IPS-11a (cell line): ENCODE measurements around the gene GPATCH1.
"Not testable (repeated sequence)": the region's sequence is repeated elsewhere in the genome, so short reads cannot be mapped to it uniquely, and the experiment has no call there.

Source experiments
- H3K4me3 ChIP-seq: one replicate; pipeline ENCODE4 v1.5.1; 2013; ENCODE audit warnings: low read depth, low read length, control low read depth

GPATCH1 gene

GRCh38 chr19:33111587-33111986 is 30.6 kb downstream of the GPATCH1 start:
- H3K4me3 ChIP-seq: no peak overlapping the region

DNA sequence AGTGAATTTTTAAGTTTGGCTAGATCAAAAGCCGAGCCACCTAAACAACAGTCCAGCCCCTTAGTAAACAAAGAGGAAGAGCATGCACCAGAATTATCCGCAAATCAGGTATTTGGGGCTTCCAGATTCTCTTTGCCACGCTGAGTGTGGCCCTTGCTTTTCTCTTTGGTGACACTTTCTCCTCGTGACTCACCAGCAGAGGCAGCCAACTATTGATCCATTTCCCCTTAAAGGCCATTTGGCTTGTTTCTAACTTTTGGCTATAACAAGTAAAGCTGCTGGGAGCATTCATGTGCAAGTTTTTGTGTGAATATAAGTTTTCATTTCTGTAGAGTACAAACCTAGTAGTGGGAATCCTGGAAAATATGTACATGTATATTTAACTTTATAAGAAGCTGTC is 33.3 kb downstream of the GPATCH1 start:
- H3K4me3 ChIP-seq: no peak overlapping the region

DNA sequence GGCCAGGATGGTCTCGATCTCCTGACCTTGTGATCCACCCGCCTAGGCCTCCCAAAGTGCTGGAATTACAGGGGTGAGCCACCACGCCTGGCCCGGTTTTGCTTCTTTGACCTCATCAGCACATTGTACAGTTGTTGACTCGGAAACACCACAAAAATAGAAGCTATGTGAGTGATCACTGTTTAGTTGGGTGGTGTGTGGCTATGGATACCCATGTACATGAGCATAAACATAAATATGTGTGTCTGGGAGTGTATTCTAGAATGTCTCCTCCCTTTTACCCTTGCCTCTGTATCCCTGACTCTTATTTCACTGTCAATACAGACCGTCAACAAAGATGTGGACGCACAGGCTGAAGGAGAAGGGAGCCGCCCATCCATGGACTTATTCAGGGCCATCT is 36.5 kb downstream of the GPATCH1 start:
- no peak overlapping the region for H3K4me3 ChIP-seq

DNA sequence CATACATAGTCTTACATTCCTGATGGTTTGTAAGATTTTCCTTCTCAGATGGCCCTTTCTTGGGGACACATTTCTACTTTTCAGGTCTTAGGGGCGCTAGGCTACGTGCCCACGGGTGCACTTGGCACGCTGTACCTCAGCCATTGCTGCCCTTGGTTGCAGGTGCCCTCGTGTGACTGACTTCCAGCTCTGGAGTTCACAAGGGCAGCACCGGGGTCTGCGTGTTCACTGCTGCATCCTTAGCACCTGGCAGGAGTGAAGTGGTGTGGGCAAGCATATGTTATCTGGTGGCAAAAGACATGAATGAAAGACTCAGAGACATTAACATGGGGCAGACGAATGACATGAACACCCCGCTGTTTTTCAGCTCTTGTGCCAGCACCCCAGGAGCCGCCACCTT is 37.7 kb downstream of the GPATCH1 start:
- H3K4me3 ChIP-seq: no peak overlapping the region

GRCh38 chr19:33124207-33125098 is 43.5 kb downstream of the GPATCH1 start:
- H3K4me3 ChIP-seq: no peak overlapping the region

- no peak overlapping the region for H3K4me3 ChIP-seq
Observed at GRCh38 chr19:33125929-33126388, 45.0 kb downstream of the GPATCH1 start.

DNA sequence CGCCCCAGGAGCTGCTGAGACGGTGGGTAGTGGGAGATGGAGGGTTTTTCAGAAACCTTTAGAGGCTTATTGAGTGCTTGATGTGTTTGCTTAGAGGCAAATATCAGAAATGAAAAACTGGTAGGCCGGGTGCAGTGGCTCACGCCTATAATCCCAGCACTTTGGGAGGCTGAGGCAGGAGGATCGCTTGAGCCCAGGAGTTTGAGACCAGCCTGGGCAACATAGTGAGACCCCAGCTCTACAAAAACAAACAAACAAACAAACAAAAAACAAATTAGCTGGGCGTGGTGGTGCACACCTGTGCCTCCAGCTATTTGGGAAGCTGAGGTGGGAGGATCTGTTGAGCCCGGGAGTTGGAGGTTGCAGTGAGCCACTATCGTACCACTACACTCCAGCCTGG is 45.7 kb downstream of the GPATCH1 start:
- not testable (repeated sequence) for H3K4me3 ChIP-seq

- H3K4me3 ChIP-seq: no peak overlapping the region
Observed at GRCh38 chr19:33129901-33130300, 48.9 kb downstream of the GPATCH1 start.

DNA sequence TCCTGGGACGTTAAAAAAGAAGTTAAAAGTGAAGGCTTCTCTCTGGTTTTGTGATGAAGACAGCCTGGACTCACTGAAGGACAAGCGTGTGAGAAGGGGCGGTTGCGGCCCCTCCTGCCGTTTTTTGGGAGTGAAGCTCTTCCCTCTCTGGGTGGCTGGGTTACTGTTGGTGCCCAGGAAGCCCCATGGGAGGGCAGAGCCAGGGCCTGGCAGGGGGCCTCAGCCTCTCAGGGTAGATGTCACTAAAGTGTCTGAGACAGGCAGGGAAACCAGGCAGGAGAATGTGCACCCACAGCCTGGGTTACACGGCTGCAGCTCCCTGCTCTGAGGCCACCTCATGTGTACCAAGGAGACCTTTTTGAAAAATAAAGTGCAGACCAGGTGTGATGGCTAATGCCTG is 49.5 kb downstream of the GPATCH1 start:
- no peak overlapping the region for H3K4me3 ChIP-seq

DNA sequence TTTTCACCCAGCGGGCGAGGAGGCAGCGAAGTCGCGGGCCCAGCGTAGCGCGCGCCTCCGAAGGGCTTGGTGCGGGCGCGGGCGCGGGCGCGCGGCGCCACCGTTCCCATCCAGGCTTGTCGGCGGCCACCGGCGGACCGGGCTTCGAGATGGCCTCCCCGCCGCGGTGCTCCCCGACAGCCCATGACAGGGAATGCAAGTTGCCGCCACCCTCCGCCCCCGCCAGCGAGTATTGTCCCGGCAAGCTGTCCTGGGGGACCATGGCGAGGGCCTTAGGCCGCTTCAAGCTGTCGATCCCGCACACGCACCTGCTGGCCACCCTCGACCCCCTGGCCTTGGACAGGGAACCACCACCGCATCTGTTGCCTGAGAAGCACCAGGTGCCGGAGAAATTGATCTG is 51.0 kb downstream of the GPATCH1 start, which contains the start of gene WDR88:
Gene WDR88, plus strand, starts transcription at position 94 of the 400 bp plus-strand sequence. Its CDS starts 56 bp downstream, at position 150.
- no peak within 1 kb of the TSS for H3K4me3 ChIP-seq

DNA sequence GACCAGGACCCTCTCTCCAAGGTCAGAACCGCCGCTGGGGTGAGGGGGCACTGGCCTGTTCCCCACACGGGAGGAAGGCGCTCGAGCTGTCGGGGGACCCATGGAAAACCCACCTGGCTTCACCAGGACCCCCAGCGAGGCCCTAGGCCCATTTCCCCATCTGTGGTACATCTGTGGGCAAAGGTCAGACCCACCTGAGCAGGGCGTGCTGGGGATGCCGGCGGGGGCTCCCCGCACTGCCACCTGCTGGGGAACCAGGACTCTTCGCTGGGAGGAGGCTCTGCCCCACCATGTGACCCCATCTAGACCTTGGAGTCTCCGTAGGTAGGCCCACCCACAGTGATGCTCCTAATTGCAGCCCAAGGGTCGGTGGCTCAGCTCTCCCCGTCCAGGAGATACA is 51.4 kb downstream of the GPATCH1 start:
- H3K4me3 ChIP-seq: no peak overlapping the region

GRCh38 chr19:33133438-33134031 is 52.6 kb downstream of the GPATCH1 start:
- H3K4me3 ChIP-seq: no peak overlapping the region

- no peak overlapping the region for H3K4me3 ChIP-seq
Observed at GRCh38 chr19:33134571-33135041, 53.6 kb downstream of the GPATCH1 start.

- no peak overlapping the region for H3K4me3 ChIP-seq
Observed at GRCh38 chr19:33139165-33139564, 58.2 kb downstream of the GPATCH1 start.

GRCh38 chr19:33143897-33144405 is 63.0 kb downstream of the GPATCH1 start:
- no peak overlapping the region for H3K4me3 ChIP-seq

DNA sequence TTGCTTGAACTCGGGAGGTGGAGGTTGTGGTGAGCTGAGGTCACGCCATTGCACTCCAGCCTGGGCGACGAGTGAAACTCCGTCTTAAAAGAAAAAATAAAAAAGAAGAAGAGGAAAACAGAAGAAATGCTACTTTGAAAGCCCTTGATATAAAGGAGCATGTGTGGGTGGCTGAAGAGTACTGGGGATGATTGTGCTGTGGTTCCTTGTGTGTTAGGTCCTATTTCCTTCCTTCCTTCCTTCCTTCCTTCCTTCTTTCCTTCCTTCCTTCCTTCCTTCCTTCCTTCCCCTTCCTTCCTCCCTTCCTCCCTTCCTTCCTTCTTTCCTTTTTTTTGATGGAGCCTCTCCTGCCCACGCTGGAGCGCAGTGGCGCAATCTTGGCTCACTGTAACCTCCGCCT is 65.2 kb downstream of the GPATCH1 start:
- no peak overlapping the region for H3K4me3 ChIP-seq

- H3K4me3 ChIP-seq: no peak overlapping the region
Observed at GRCh38 chr19:33147538-33147937, 66.6 kb downstream of the GPATCH1 start.

GRCh38 chr19:33150852-33151518 is 70.0 kb downstream of the GPATCH1 start:
- H3K4me3 ChIP-seq: no peak overlapping the region

GRCh38 chr19:33152176-33152575 is 71.2 kb downstream of the GPATCH1 start:
- H3K4me3 ChIP-seq: no peak overlapping the region

DNA sequence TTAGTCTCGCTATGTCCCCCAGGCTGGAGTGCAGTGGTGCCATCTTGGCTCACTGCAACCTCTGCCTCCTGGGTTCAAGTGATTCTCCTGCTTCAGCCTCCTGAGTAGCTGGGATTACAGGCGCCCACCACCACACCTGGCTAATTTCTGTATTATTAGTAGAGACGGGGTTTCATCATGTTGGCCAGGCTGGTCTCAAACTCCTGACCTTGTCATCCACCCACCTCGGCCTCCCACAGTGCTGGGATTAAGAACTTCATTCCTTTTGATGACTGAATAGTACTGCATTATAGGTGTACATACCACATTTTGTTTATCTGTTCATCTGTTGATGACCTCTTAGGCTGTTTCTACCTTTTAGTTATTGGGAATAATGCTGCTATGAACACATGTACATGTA is 71.6 kb downstream of the GPATCH1 start:
- not testable (repeated sequence) for H3K4me3 ChIP-seq

DNA sequence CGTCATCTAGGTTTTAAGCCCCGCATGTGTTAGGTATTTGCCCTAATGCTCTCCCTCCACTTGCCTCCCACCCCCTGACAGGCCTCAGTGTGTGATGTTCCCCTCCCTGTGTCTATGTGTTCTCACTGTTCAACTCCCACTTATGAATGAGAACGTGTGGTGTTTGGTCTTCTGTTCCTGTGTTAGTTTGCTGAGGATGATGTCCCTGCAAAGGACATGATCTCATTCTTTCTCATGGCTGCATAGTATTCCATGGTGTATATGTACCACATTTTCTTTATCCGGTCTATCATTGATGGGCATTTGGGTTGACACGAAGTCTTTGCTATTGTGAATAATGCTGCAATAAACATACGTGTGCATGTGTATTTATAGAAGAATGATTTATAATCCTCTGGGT is 73.3 kb downstream of the GPATCH1 start:
- not testable (repeated sequence) for H3K4me3 ChIP-seq
